Muscle of arm (tissue), 12 donors: ENCODE measurements around the gene ACOT12. TPM values are rescaled to one million over a fixed set of nuclear protein-coding genes. Genes with fewer than 3 reads are reported as not detected.

Experiments used
- DNase-seq: peaks from one replicate; pipeline ENCODE4 v3.0.0-alpha.2; 2013
- polyA plus RNA-seq, 12 donors: library from polyadenylated mRNA; unstranded; fragments of 120-200 nt; gene quantifications; one replicate each; pipeline ENCODE4 v1.2.1, GENCODE V29; 2013; ENCODE audit not compliant: insufficient read length in 12 of 12

Gene ACOT12
- polyA plus RNA-seq, 12 donors, result 0.11 to 0.85 (median 0.21) TPM; not detected in 4

GRCh38 chr5:81401266-81401665 is 7.3 kb upstream of the ACOT12 start:
- no peak for DNase-seq

GRCh38 chr5:81400375-81400774 is 6.4 kb upstream of the ACOT12 start:
- no peak for DNase-seq

- DNase-seq, result no peak
Measured at GRCh38 chr5:81398741-81399140, 4.8 kb upstream of the ACOT12 start.

DNA sequence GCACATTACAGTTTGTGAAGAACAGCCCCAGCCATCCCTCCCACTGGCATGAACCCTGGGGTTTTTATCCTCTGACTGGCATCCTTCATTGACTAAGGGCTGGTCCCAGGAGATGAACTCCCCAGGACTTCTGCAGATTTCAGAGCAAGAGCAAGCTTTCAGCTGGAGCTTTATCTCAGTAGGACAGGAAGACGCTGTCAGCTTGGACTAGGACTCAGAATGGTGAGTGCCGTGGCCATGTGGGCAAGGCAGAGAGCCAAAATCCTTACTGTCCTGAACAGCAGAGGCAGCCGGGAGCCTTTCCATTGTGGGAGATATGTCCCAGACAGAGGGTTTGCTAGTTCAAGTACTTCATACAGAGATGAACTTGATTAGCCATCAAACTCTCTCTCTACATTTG is 3.2 kb upstream of the ACOT12 start:
- DNase-seq, result no peak

GRCh38 chr5:81395262-81395661 is 1.3 kb upstream of the ACOT12 start:
- no peak for DNase-seq

DNA sequence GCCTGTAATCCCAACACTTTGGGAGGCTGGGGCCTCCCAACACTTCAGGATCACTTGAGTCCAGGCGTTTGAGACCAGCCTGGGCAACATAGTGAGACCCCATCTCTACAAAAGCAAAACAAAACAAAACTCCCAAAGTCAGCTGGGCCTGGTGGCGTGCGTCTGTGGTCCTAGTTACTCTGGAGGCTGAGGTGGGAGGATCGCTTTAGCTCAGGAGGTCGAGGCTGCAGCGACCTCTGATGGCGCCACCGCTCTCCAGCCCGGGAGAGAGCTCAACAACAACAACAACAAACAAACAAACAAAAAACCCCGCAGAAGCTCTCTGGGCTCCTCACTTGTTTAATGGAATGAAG is 528 bp downstream of the ACOT12 start:
- no peak for DNase-seq

GRCh38 chr5:81389025-81389424 is 4.9 kb downstream of the ACOT12 start:
- no peak for DNase-seq

- no peak for DNase-seq
Measured at GRCh38 chr5:81388169-81388568, 5.8 kb downstream of the ACOT12 start.

DNA sequence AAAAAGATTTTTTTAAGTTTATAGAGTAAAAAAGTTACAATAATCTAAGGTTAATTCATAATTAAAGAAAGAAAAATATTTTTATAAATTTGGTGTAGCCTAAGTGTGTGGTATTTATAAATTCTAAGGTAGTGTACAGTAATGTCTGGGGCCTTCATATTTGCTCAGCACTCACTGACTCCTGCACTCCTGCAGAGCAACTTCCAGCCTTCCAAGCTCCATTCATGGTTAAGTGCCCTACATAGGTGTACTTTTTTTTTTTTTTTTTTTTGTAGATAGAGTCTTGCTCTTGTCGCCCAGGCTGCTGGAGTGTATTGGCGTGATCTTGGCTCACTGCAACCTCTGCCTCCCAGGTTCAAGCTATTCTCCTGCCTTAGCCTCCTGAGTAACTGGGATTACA is 10.1 kb downstream of the ACOT12 start:
- DNase-seq, result no peak

DNA sequence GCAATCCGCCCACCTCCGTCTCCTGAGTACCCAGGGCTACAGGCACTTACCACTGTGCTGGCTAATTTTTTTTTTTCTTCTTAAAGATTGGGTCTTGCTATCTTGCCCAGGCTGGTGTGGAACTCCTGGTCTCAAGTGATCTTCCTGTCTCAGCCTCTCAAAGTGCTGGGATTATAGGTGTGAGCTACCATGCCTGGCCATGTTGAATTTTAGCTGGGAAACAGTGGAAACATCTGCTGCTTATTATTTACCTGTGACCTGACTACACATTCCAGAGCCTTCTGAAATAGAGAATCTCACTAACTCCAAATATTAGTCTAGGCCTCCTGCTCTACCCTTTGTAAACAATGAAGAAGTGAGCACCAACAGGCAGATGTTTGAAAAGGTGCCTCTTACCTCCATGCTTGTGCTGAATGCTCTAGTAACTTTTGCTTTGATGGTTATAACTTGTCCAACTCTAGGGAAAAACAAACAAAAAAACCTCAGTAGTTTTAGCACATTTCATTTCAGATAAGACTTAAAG is 22.5 kb downstream of the ACOT12 start:
- no peak for DNase-seq

- DNase-seq, result no peak
Measured at GRCh38 chr5:81370912-81371311, 23.0 kb downstream of the ACOT12 start.

DNA sequence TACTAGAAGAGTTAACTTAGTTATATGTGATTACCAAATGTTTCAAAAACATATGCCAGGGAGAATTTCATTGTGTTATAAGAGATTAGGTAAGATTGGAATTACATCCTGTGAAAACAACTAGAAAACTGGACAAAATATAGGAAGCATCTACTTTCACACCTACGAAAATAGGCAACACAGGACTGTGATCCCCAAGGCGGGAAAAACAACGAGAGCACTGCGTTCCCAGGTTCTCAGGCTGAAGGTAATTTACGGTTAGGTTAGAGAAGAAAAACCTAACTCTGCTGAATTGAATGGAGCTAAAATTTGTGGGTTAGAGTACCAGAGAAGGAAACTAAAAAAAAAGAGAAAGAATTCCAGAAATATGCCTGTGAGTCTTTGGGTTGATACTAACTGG is 28.4 kb downstream of the ACOT12 start:
- DNase-seq, result no peak

DNA sequence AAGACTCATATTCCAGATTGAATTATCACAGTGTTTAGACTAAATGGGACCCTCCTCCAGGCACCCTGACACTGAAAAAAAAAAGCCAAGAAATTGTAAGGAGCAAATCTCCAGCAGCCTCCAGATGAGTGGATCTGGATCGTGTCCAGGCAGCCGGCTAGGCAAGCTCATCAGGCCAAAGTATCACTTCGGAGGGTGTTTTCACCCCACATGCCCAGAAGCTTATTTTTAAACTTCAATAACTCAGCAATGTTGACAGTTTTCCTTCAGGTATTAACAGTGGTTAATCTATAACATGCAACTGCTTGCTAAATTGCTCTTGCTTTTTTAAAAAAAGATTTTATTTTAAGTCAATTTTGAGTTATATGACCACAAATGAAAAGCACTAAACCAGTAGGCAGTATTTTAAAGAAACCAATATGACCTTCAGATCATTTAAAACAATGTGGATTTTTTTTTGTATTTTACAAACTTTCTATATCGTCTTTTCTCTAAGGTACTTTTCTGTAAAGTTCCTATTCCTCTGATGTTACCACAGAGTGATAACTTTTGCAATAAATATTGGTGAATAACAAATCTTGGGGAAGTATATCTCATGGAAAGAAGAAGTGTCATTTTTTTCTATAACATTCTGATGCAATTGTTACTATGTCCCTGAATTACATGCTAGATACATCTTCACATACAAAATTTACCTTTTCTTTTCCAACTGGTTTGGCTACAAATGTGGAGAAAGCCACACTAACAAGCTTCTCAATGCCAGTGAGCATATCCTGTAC is 30.7 kb downstream of the ACOT12 start:
- DNase-seq, result no peak

- no peak for DNase-seq
Measured at GRCh38 chr5:81361600-81361999, 32.3 kb downstream of the ACOT12 start.

GRCh38 chr5:81360640-81361039 is 33.3 kb downstream of the ACOT12 start:
- no peak for DNase-seq

GRCh38 chr5:81359881-81360280 is 34.1 kb downstream of the ACOT12 start:
- DNase-seq, result no peak

DNA sequence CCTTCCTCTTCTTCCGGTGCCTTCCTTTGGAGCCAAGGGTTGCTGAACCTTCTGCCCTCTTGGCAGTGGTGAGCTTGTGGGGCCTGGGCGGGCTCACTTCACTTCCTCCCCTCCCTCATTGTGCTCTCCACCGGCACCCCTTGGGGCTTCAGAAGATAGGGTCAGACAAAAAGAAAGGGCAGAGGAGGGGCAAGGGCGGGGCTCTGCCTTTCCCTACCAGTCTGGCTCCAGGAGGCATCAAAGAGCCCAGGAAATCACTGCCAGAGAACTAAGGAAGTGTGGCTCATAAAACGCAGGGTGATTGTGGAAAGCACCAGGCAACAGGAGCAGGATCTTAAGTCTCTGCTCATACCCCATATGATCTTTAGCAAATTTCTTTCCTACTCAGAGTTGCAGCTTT is 34.8 kb downstream of the ACOT12 start:
- DNase-seq, result no peak

DNA sequence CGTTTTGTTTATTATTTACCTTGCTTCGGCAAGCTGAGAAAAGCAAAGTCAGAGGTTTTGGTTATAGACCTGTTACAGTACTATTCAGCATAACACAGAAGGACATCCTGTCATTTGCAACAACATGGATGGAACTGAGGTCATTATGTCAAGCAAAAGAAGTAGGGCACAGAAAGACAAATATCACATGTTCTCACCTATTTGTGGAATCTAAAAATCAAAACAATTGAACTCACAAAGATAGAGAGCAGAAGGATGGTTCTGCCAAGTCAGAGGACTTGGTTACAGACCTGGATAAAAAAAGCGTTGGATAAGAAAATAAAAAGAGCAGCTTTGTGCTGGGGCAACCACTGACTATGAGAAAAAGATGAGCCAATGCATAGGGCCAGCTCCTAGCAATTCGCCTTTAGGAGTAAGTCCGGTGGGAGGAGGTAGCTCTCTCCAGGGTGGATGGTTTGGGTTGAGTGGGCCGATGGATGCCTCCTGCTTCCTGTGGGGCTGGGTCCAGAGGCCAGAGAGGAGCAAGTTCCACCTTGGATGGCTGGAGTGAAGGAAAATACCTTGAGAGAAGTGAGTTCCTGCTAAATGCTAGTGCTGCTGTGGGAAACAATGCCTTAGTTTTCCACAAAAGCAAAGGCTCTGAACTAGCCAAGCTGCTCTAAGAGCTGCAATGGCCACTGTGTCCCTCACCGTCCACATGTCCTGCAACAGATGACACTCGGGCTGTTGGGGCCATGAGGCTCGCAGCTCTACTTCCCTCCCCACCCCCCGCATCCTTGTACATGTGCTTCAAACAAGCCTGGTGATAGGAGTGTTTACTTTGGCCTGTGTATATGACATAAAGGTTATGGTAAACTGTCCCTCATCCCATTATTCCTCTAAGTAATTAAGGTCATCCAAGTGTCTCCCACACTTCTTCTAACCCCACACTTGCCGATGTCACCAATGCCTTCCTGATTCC is 38.4 kb downstream of the ACOT12 start:
- DNase-seq, result no peak

GRCh38 chr5:81354093-81354492 is 39.8 kb downstream of the ACOT12 start:
- no peak for DNase-seq

DNA sequence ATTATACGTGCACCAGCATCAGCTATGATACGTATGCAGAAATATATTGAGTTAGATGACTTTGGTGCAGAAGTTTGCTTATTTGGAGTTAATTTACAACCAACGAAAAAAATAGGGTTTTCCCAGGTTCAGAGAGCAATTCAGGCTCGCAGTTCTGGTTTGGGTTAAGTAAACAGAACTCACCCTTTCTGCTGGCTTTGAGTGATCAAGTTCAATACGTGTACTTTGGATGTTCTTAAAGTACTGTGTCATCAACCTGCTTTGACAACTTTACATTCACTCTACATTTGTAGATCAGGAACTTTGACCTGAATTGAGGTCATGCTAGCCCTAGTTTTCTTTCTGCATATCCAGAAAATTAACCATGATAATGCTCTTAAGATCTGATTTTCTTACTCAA is 40.7 kb downstream of the ACOT12 start:
- DNase-seq, result no peak

- no peak for DNase-seq
Measured at GRCh38 chr5:81350507-81350906, 43.4 kb downstream of the ACOT12 start.

DNA sequence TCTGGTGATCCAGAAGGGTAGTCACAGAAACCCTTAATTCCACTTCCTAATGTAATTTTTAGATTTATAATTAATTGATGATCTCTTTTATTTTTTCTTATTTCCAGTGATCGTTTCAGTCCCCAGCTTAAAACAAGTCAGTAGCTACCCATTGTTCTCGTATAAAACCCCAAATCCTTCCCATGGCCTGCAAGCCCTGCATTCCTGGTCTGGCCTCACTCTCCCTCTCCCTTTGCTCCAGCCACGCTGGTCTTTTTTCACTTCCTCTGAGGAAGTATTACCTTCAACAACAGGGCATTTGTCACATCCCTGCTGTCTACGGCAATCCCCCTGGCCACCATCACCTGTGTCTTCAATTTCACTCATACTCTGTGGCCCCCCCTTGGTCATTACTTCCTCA is 44.8 kb downstream of the ACOT12 start:
- no peak for DNase-seq
